PC-3 (cell line): ENCODE measurements around the gene ARHGAP24.

Experiments
- CTCF ChIP-seq: fragments of 300-600 bp; sonication (generic); conservative IDR thresholded peaks from 2 replicates; pipeline ENCODE4 v1.5.1; 2017; ENCODE audit warnings: antibody characterized with exemption, low read depth, mild to moderate bottlenecking, low read length
- EZH2 ChIP-seq: fragments of 300-600 bp; sonication (generic); IDR thresholded peaks from one replicate; pipeline ENCODE4 v1.6.1; 2017; ENCODE audit warnings: antibody characterized with exemption, mild to moderate bottlenecking, low read length; ENCODE audit not compliant: unreplicated experiment
- EZH2phosphoT487 ChIP-seq: fragments of 300-600 bp; sonication (generic); IDR thresholded peaks from 2 replicates; pipeline ENCODE4 v1.6.1; 2018; ENCODE audit warnings: mild to moderate bottlenecking, antibody characterized with exemption, low read length, borderline replicate concordance

DNA sequence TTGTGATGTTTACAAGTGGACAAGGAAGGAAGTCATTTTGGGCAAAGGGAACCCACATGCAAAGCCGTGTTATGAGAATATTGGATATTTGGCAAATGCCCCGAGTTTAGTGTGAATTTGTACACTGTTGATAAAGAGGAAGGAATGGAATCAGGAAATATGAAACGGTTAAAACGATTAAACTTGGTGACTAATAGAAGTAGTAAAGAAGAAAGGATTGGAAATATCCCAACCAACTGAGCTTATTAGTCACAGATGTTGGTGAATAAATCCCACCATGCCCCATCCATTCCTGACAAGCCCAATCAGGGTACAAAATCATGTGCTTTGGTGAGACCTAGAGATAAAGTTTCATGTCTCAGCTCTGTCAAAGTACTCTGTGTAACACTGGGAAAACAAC lies 22.0 kb downstream of the ARHGAP24 start:
- TF ChIP-seq CTCF = no peak
- no peak for TF ChIP-seq EZH2phosphoT487
- no peak for TF ChIP-seq EZH2
